GM18508 (cell line): ENCODE measurements around the gene PDE4D.

Experiments
- ATAC-seq: cut with Tn5 transposase; IDR thresholded peaks from one replicate; pipeline ENCODE4 v1.9.1; 2021; ENCODE audit warnings: moderate number of reproducible peaks; ENCODE audit not compliant: insufficient read depth, unreplicated experiment

Gene PDE4D

GRCh38 chr5:59257488-59258400 lies 635.8 kb downstream of the PDE4D start:
- no peak for ATAC-seq

- no peak for ATAC-seq
Measured at GRCh38 chr5:59256331-59256730, 637.2 kb downstream of the PDE4D start.

- no peak for ATAC-seq
Measured at GRCh38 chr5:59254055-59254687, 639.4 kb downstream of the PDE4D start.

GRCh38 chr5:59253625-59254024 lies 639.9 kb downstream of the PDE4D start:
- ATAC-seq, result no peak

GRCh38 chr5:59251627-59252026 lies 641.9 kb downstream of the PDE4D start:
- no peak for ATAC-seq

- ATAC-seq, result no peak
Measured at GRCh38 chr5:59249726-59250125, 643.8 kb downstream of the PDE4D start.

- no peak for ATAC-seq
Measured at GRCh38 chr5:59249160-59249559, 644.4 kb downstream of the PDE4D start.

GRCh38 chr5:59246882-59247281 lies 646.6 kb downstream of the PDE4D start:
- no peak for ATAC-seq

GRCh38 chr5:59246145-59246869 lies 647.2 kb downstream of the PDE4D start:
- no peak for ATAC-seq

- ATAC-seq, result no peak
Measured at GRCh38 chr5:59245198-59245597, 648.3 kb downstream of the PDE4D start.

- no peak for ATAC-seq
Measured at GRCh38 chr5:59241552-59241951, 652.0 kb downstream of the PDE4D start.

GRCh38 chr5:59241119-59241518 lies 652.4 kb downstream of the PDE4D start:
- ATAC-seq, result no peak

GRCh38 chr5:59238126-59238902 lies 655.2 kb downstream of the PDE4D start:
- peak; percentile 82 for ATAC-seq

- no peak for ATAC-seq
Measured at GRCh38 chr5:59236986-59237385, 656.5 kb downstream of the PDE4D start.

GRCh38 chr5:59236448-59236847 lies 657.1 kb downstream of the PDE4D start:
- no peak for ATAC-seq

GRCh38 chr5:59234236-59234635 lies 659.3 kb downstream of the PDE4D start:
- ATAC-seq, result no peak

- no peak for ATAC-seq
Measured at GRCh38 chr5:59231221-59231931, 662.1 kb downstream of the PDE4D start.

- no peak for ATAC-seq
Measured at GRCh38 chr5:59222687-59223511, 670.6 kb downstream of the PDE4D start.

GRCh38 chr5:59221769-59222168 lies 671.8 kb downstream of the PDE4D start:
- no peak for ATAC-seq
